ENCODE data around the gene SRGN. TPM values are rescaled to one million over a fixed set of nuclear protein-coding genes. Genes with fewer than 3 reads are reported as not detected.
A peak's percentile ranks its signal among the peaks of the same experiment; 100 is the strongest.

Gene SRGN
- total RNA-seq, 1 donor = 474 TPM

- Histone ChIP-seq H3K27me3 (ENCODE audit: insufficient read depth, low read length) (no peaks in the 10 kb centered on the region), H3K36me3 (ENCODE audit: insufficient read depth, low read length) (no peaks in the 10 kb centered on the region), H3K4me3 (ENCODE audit: insufficient read depth, low read length) (peak overlapping the region; percentile 57), H3K4me1 (ENCODE audit: insufficient read depth, low read length) (peaks cover 62% of the 10 kb centered on the region), H4K20me1 (ENCODE audit: insufficient read depth, low read length) (no peaks in the 10 kb centered on the region), H2AFZ (ENCODE audit: low read length) (peak overlapping the region; percentile 69), H3K4me2 (ENCODE audit: insufficient read depth, low read length) (peak overlapping the region; percentile 79), H3K9me3 (ENCODE audit: low read depth, low read length) (no peaks in the 10 kb centered on the region), H3K79me2 (ENCODE audit: insufficient read depth, low read length) (no peaks in the 10 kb centered on the region), H3K27ac (ENCODE audit: low read depth, low read length) (peak overlapping the region; percentile 99)
- peak; percentile 91 for DNase-seq (ENCODE audit: insufficient read length, low spot score, missing footprints)
- TF ChIP-seq CTCF (IDR thresholded peaks at IDR 0.05; ENCODE audit: extremely low read depth, low read depth, low read length) = no peak
Measured at GRCh38 chr10:69061305-69062161, 26.4 kb upstream of the SRGN start.

GRCh38 chr10:69062901-69063300 lies 25.0 kb upstream of the SRGN start:
- no peaks in the 10 kb centered on the region for H3K79me2 ChIP-seq (ENCODE audit: insufficient read depth, low read length)
- no peaks in the 10 kb centered on the region for H4K20me1 ChIP-seq (ENCODE audit: insufficient read depth, low read length)
- no peak for TF ChIP-seq CTCF (IDR thresholded peaks at IDR 0.05; ENCODE audit: extremely low read depth, low read depth, low read length)
- no peaks in the 10 kb centered on the region for H3K9me3 ChIP-seq (ENCODE audit: low read depth, low read length)
- H3K27ac ChIP-seq (ENCODE audit: low read depth, low read length) = peak overlapping the region; percentile 99
- no peaks in the 10 kb centered on the region for H3K36me3 ChIP-seq (ENCODE audit: insufficient read depth, low read length)
- H2AFZ ChIP-seq (ENCODE audit: low read length) = no peak overlapping the region
- peaks cover 49% of the 10 kb centered on the region for H3K4me1 ChIP-seq (ENCODE audit: insufficient read depth, low read length)
- no peak for DNase-seq (ENCODE audit: insufficient read length, low spot score, missing footprints)
- no peaks in the 10 kb centered on the region for H3K27me3 ChIP-seq (ENCODE audit: insufficient read depth, low read length)
- no peak overlapping the region for H3K4me2 ChIP-seq (ENCODE audit: insufficient read depth, low read length)
- no peak overlapping the region for H3K4me3 ChIP-seq (ENCODE audit: insufficient read depth, low read length)

GRCh38 chr10:69064762-69065328 lies 23.1 kb upstream of the SRGN start:
- peak overlapping the region; percentile 74 for H3K4me2 ChIP-seq (ENCODE audit: insufficient read depth, low read length)
- no peak for DNase-seq (ENCODE audit: insufficient read length, low spot score, missing footprints)
- H3K79me2 ChIP-seq (ENCODE audit: insufficient read depth, low read length) = no peaks in the 10 kb centered on the region
- peak; percentile 14 for TF ChIP-seq CTCF (IDR thresholded peaks at IDR 0.05; ENCODE audit: extremely low read depth, low read depth, low read length)
- no peak overlapping the region for H3K4me3 ChIP-seq (ENCODE audit: insufficient read depth, low read length)
- H3K27me3 ChIP-seq (ENCODE audit: insufficient read depth, low read length) = no peaks in the 10 kb centered on the region
- H3K9me3 ChIP-seq (ENCODE audit: low read depth, low read length) = no peaks in the 10 kb centered on the region
- no peaks in the 10 kb centered on the region for H4K20me1 ChIP-seq (ENCODE audit: insufficient read depth, low read length)
- H3K27ac ChIP-seq (ENCODE audit: low read depth, low read length) = peak overlapping the region; percentile 92
- H3K4me1 ChIP-seq (ENCODE audit: insufficient read depth, low read length) = peaks cover 42% of the 10 kb centered on the region
- H2AFZ ChIP-seq (ENCODE audit: low read length) = peak overlapping the region; percentile 66
- H3K36me3 ChIP-seq (ENCODE audit: insufficient read depth, low read length) = no peaks in the 10 kb centered on the region
